ENCODE results near the gene NGF.

NGF gene

GRCh38 chr1:115275216-115275615, 62.8 kb downstream of the NGF start:
- no peak for ATAC-seq
- TF ChIP-seq ZFP3 (CRISPR knock-in tag; IDR thresholded peaks at IDR 0.05) (no peak), ZNF8 (CRISPR knock-in tag; IDR thresholded peaks at IDR 0.05) (no peak), GLIS3 (CRISPR knock-in tag; IDR thresholded peaks at IDR 0.05) (no peak), CSDC2 (CRISPR knock-in tag; IDR thresholded peaks at IDR 0.05) (no peak), POU6F1 (CRISPR knock-in tag; IDR thresholded peaks at IDR 0.05; ENCODE audit: borderline replicate concordance, low read depth) (no peak), RARB (CRISPR knock-in tag; IDR thresholded peaks at IDR 0.05) (no peak), ARNTL (CRISPR knock-in tag; IDR thresholded peaks at IDR 0.05; ENCODE audit: borderline replicate concordance, low read depth) (no peak), ZC3H10 (CRISPR knock-in tag; IDR thresholded peaks at IDR 0.05) (no peak), PPARA (CRISPR knock-in tag; IDR thresholded peaks at IDR 0.05; ENCODE audit: borderline replicate concordance) (no peak), BACH2 (CRISPR knock-in tag; IDR thresholded peaks at IDR 0.05; ENCODE audit: borderline replicate concordance) (no peak), TOX (CRISPR knock-in tag; IDR thresholded peaks at IDR 0.05; ENCODE audit: borderline replicate concordance) (no peak), TCF4 (CRISPR knock-in tag; IDR thresholded peaks at IDR 0.05; ENCODE audit: borderline replicate concordance) (no peak), ZFP30 (CRISPR knock-in tag; IDR thresholded peaks at IDR 0.05) (no peak)
- TF ChIP-seq, protein P1, sequence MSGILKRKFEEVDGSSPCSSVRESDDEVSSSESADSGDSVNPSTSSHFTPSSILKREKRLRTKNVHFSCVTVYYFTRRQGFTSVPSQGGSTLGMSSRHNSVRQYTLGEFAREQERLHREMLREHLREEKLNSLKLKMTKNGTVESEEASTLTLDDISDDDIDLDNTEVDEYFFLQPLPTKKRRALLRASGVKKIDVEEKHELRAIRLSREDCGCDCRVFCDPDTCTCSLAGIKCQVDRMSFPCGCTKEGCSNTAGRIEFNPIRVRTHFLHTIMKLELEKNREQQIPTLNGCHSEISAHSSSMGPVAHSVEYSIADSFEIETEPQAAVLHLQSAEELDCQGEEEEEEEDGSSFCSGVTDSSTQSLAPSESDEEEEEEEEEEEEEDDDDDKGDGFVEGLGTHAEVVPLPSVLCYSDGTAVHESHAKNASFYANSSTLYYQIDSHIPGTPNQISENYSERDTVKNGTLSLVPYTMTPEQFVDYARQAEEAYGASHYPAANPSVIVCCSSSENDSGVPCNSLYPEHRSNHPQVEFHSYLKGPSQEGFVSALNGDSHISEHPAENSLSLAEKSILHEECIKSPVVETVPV (CRISPR knock-in tag; IDR thresholded peaks at IDR 0.05), result no peak

DNA sequence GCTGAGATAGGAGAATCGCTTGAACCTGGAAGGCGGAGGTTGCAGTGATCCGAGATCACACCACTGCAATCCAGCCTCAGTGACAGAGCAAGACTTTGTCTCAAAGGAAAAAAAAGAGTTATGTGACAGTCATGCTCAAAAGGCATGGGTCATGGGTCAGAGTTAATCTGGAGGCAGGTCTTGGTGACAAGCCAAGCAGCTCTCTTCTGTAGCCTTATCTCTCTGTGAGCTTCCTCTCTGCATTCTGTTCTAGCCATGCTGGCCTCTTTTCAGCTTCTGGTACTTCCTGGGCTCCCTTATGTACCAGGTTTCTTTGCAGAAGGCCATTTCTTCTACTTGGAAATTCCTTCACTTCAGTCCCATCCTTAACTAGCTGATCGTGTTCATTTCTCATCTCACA, 63.6 kb downstream of the NGF start:
- no peak for ATAC-seq
- TF ChIP-seq PATZ1 (CRISPR knock-in tag; IDR thresholded peaks at IDR 0.05; ENCODE audit: borderline replicate concordance), result no peak
- TF ChIP-seq ZNF565 (CRISPR knock-in tag; conservative IDR thresholded peaks at IDR 0.05; ENCODE audit: low read depth), result no peak
- no peak for TF ChIP-seq TCF4 (CRISPR knock-in tag; IDR thresholded peaks at IDR 0.05; ENCODE audit: borderline replicate concordance)
- no peak for TF ChIP-seq TOX (CRISPR knock-in tag; IDR thresholded peaks at IDR 0.05; ENCODE audit: borderline replicate concordance)
- no peak for TF ChIP-seq OSR1 (CRISPR knock-in tag; IDR thresholded peaks at IDR 0.05)
- TF ChIP-seq, protein P2, sequence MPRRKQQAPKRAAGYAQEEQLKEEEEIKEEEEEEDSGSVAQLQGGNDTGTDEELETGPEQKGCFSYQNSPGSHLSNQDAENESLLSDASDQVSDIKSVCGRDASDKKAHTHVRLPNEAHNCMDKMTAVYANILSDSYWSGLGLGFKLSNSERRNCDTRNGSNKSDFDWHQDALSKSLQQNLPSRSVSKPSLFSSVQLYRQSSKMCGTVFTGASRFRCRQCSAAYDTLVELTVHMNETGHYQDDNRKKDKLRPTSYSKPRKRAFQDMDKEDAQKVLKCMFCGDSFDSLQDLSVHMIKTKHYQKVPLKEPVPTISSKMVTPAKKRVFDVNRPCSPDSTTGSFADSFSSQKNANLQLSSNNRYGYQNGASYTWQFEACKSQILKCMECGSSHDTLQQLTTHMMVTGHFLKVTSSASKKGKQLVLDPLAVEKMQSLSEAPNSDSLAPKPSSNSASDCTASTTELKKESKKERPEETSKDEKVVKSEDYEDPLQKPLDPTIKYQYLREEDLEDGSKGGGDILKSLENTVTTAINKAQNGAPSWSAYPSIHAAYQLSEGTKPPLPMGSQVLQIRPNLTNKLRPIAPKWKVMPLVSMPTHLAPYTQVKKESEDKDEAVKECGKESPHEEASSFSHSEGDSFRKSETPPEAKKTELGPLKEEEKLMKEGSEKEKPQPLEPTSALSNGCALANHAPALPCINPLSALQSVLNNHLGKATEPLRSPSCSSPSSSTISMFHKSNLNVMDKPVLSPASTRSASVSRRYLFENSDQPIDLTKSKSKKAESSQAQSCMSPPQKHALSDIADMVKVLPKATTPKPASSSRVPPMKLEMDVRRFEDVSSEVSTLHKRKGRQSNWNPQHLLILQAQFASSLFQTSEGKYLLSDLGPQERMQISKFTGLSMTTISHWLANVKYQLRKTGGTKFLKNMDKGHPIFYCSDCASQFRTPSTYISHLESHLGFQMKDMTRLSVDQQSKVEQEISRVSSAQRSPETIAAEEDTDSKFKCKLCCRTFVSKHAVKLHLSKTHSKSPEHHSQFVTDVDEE (CRISPR knock-in tag; IDR thresholded peaks at IDR 0.05), result no peak
- no peak for TF ChIP-seq ARNTL (CRISPR knock-in tag; IDR thresholded peaks at IDR 0.05; ENCODE audit: borderline replicate concordance, low read depth)
- no peak for TF ChIP-seq RARB (CRISPR knock-in tag; IDR thresholded peaks at IDR 0.05)
- no peak for TF ChIP-seq POU6F1 (CRISPR knock-in tag; IDR thresholded peaks at IDR 0.05; ENCODE audit: borderline replicate concordance, low read depth)
- TF ChIP-seq ESRRG (CRISPR knock-in tag; IDR thresholded peaks at IDR 0.05), result no peak
- TF ChIP-seq ZNF70 (CRISPR knock-in tag; IDR thresholded peaks at IDR 0.05), result no peak

- ATAC-seq, result no peak
- TF ChIP-seq ZNF70 (CRISPR knock-in tag; IDR thresholded peaks at IDR 0.05) (no peak), CSDC2 (CRISPR knock-in tag; IDR thresholded peaks at IDR 0.05) (no peak), OSR1 (CRISPR knock-in tag; IDR thresholded peaks at IDR 0.05) (no peak), GLIS3 (CRISPR knock-in tag; IDR thresholded peaks at IDR 0.05) (no peak), BACH2 (CRISPR knock-in tag; IDR thresholded peaks at IDR 0.05; ENCODE audit: borderline replicate concordance) (no peak), ZFP30 (CRISPR knock-in tag; IDR thresholded peaks at IDR 0.05) (no peak), TCF4 (CRISPR knock-in tag; IDR thresholded peaks at IDR 0.05; ENCODE audit: borderline replicate concordance) (no peak), PATZ1 (CRISPR knock-in tag; IDR thresholded peaks at IDR 0.05; ENCODE audit: borderline replicate concordance) (no peak)
- TF ChIP-seq, protein P2 (CRISPR knock-in tag; IDR thresholded peaks at IDR 0.05), result no peak
These were observed 71.2 kb downstream of the NGF start for GRCh38 chr1:115266729-115267421.

Data from SK-N-SH treated with all-trans-retinoic acid at 6 μM for 48 hours (cell line).